ENCODE measurements around the gene TMEM161A. TPM values are rescaled to one million over a fixed set of nuclear protein-coding genes. Genes with fewer than 3 reads are reported as not detected.

TMEM161A gene
- total RNA-seq, 1 experiment from 2014 or later, result 76.0 TPM

DNA sequence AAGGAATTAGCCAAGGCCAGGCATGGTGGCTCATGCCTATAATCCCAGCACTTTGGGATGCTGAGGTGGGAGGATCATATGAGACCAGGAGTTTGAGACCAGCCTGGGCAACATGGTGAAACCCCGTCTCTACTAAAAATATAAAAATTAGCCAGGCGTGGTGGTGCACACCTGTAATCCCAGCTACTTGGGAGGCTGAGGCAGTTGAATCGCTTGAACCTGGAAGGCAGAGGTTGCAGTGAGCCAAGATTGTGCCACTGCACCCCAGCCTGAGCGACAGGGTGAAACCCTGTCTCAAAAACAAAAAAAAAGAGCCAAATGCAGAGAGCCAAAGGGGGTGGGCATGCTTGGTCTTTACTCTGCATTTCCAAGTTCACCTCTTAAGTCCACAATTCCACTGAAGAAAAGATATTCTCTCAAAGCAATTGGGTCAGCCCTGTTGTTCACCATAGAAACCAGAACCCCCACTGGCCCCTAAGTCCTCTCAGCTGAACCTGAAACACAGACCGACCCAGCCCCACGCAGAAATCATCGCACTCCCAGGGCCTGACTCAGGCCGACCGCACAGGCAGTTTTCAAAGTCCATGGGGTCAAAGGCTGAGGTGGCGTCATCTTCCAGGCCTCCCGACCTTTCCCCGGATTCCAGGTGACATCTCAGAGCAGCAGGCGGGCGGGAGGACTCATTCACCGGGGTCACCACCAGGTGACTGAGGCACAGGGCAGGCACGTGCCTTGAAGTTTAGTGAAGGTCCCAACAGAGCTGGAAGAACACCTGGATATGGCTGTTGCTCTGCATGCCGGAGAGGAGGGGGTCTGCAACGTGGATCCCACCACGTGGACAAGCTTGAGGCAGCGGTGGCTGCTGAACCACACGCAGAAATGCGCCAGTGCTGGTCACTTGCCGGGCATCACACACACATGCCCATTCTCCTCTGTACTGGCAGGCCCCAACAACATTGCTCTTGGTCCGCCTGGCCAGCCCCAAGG is 41.3 kb downstream of the TMEM161A start (continued):
- TF ChIP-seq ATF3 (IDR thresholded peaks at IDR 0.05), result no peak

DNA sequence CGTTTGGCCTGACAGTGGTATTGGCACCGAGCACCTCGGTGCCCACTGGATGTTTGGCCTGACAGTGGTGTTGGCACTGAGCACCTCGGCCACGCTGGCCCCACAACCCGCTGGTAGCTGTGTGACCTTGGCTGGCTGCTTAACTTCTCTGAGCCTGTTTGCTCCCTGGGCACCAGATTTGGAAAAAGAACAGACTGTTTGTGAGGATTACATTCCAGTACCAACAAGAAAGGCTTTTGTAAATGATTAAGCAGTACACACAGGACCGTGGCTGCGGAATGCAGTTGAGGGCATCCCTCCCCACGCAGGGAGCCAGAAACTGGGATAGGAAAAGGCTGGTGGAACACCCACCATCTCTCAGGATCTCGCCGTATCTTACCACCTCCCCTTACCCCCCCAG is 42.6 kb downstream of the TMEM161A start:
- Histone ChIP-seq H4K20me1 (ENCODE audit: insufficient read depth) (no peaks in the 10 kb centered on the region), H3K9me2 (ENCODE audit: insufficient read depth) (no peaks in the 10 kb centered on the region), H3K4me1 (ENCODE audit: control insufficient read depth in 1 of 2, insufficient read depth in 2 of 2, low read length in 2 of 2) (peaks cover 47 to 75% of the 10 kb centered on the region in 2 experiments), H3K79me2 (ENCODE audit: insufficient read depth, low read length) (no peaks in the 10 kb centered on the region), H3K4me2 (ENCODE audit: low read length) (peak overlapping the region; percentile 32; the same call in 1 of the 2 replicates), H3K4me3 (replicated peaks in 1 of 2; ENCODE audit: low read depth in 1 of 2, low read length in 2 of 2) (no peak overlapping the region), H3K9ac (ENCODE audit: low read length) (peak overlapping the region; percentile 32), H3K9me3 (ENCODE audit: control insufficient read depth in 1 of 2, insufficient read depth in 1 of 2, low read depth in 1 of 2, low read length in 2 of 2) (no peaks in the 10 kb centered on the region), H2AFZ (ENCODE audit: low read depth, low read length, poor library complexity, severe bottlenecking) (no peak overlapping the region), H3K27me3 (ENCODE audit: insufficient read depth, low read length) (no peaks in the 10 kb centered on the region), H3K27ac (ENCODE audit: low read depth, low read length) (no peak overlapping the region), H3K36me3 (ENCODE audit: control insufficient read depth in 1 of 2, insufficient read depth in 2 of 2, low read length in 2 of 2) (no peaks in the 10 kb centered on the region)
- RAD21 ChIA-PET (ENCODE audit: low non-redundant PET in 1 of 2, low total read pairs in 2 of 2, uncharacterized antibody in 2 of 2, unreplicated experiment in 2 of 2), result no interaction called here
- TF ChIP-seq EZH2phosphoT487 (IDR thresholded peaks at IDR 0.05; ENCODE audit: borderline replicate concordance), result no peak
- TF ChIP-seq SRF (IDR thresholded peaks at IDR 0.05; ENCODE audit: low read depth), result no peak
- TF ChIP-seq YY1 (IDR thresholded peaks at IDR 0.05; ENCODE audit: extremely low read depth, insufficient replicate concordance, low read depth, low read length), result no peak
- no peak for TF ChIP-seq TCF7L2 (IDR thresholded peaks at IDR 0.05; ENCODE audit: borderline replicate concordance, extremely low read depth, insufficient read depth, insufficient read length)
- TF ChIP-seq ZFX (IDR thresholded peaks at IDR 0.05), result no peak
- TF ChIP-seq CBX3 (IDR thresholded peaks at IDR 0.05; ENCODE audit: low read depth), result no peak
- TF ChIP-seq ZNF274 (IDR thresholded peaks at IDR 0.05; ENCODE audit: low read depth, low read length), result no peak
- TF ChIP-seq ELF1 (IDR thresholded peaks at IDR 0.05; ENCODE audit: borderline replicate concordance, low read depth), result no peak
- no peak for TF ChIP-seq SP1 (IDR thresholded peaks at IDR 0.05; ENCODE audit: low read depth)
- TF ChIP-seq MAX (IDR thresholded peaks at IDR 0.05), result no peak
- CTCF ChIA-PET, result no interaction called here
- intact Hi-C loops (cut with micrococcal nuclease), result no loop called here
- ATAC-seq (no peak), DNase-seq (ENCODE audit: low read depth, low spot score) (no peak)
- POLR2A ChIA-PET, result no interaction called here
- no TSS peak for BruUV-seq (replicated peaks)
